B cell (primary cell): ENCODE data around the gene S100A9. TPM values are rescaled to one million over a fixed set of nuclear protein-coding genes. Genes with fewer than 3 reads are reported as not detected.
"Not testable (repeated sequence)": the region's sequence is repeated elsewhere in the genome, so short reads cannot be mapped to it uniquely, and the experiment has no call there.

Source experiments
- ATAC-seq: fragments of 200-7000 bp; cut with Tn5 transposase; one replicate; pipeline ENCODE4 v1.10.0; 2021; ENCODE audit warnings: low read depth, mild to moderate bottlenecking, moderate number of reproducible peaks, moderate library complexity
- CTCF ChIA-PET: fragments of 350-600 bp; sonication (Branson Sonifier 250); formaldehyde crosslinking; loops from one replicate; lab custom pipeline; 2021; ENCODE audit warnings: antibody characterized with exemption, inconsistent platforms; lab: Charles Lee
- POLR2A ChIA-PET: fragments of 350-600 bp; sonication (Branson Sonifier 250); formaldehyde crosslinking; loops from one replicate; lab custom pipeline; 2021; ENCODE audit warnings: antibody characterized with exemption; lab: Charles Lee
- DNase-seq: peaks from one replicate; pipeline ENCODE4 v3.0.0; 2013
- H2AFZ ChIP-seq: 2 replicates; pipeline ENCODE4 v1.6.1; 2012; ENCODE audit warnings: mild to moderate bottlenecking, low read depth, low read length; ENCODE audit not compliant: insufficient read depth, poor library complexity, severe bottlenecking
- H3K27ac ChIP-seq, 2 donors: 1 replicate in 1 of 2; 2 replicates in 1 of 2; pipeline ENCODE4 v1.5.1; 2012 to 2013; ENCODE audit warnings: low read length in 2 of 2, mild to moderate bottlenecking in 2 of 2, moderate library complexity in 1 of 2
- H3K27me3 ChIP-seq, 4 experiments: fragments of 200-600 bp in 1 of 4; sonication (generic) in 1 of 4; replicated peaks in 1 of 4; 1 replicate in 2 of 4; 2 replicates in 2 of 4; pipeline versions ENCODE4 v1.6.1 to v1.7.0; 2013 to 2016; ENCODE audit warnings: low read length in 3 of 4, mild to moderate bottlenecking in 2 of 4, mixed read lengths in 1 of 4, moderate library complexity in 1 of 4; ENCODE audit not compliant: insufficient read depth in 4 of 4, control insufficient read depth in 3 of 4; ENCODE audit errors: control extremely low read depth in 1 of 4
- H3K36me3 ChIP-seq, 2 experiments: replicated peaks in 1 of 2; 1 replicate in 1 of 2; 2 replicates in 1 of 2; pipeline versions ENCODE4 v1.6.1 to v1.7.1; 2013; ENCODE audit warnings: low read length in 1 of 2; ENCODE audit not compliant: insufficient read depth in 2 of 2, control insufficient read depth in 1 of 2; ENCODE audit errors: control extremely low read depth in 1 of 2, extremely low read depth in 1 of 2
- H3K4me1 ChIP-seq, 2 donors: fragments of 200-600 bp in 1 of 2; sonication (generic) in 1 of 2; 1 replicate in 1 of 2; 2 replicates in 1 of 2; pipeline versions ENCODE4 v1.5.1 to v1.6.1; 2013 to 2017; ENCODE audit warnings: low read length in 2 of 2; ENCODE audit not compliant: control insufficient read depth in 2 of 2, insufficient read depth in 2 of 2
- H3K4me2 ChIP-seq: replicated peaks from 2 replicates; pipeline ENCODE3; 2012; ENCODE audit warnings: mild to moderate bottlenecking, low read depth, low read length; ENCODE audit not compliant: poor library complexity, severe bottlenecking
- H3K4me3 ChIP-seq, 5 experiments: fragments of 200-600 bp in 1 of 5; sonication (generic) in 1 of 5; 1 replicate in 3 of 5; 2 replicates in 2 of 5; pipeline versions ENCODE4 v1.5.1 to v1.7.0; 2011 to 2016; ENCODE audit warnings: low read length in 4 of 5, mild to moderate bottlenecking in 4 of 5, low read depth in 2 of 5, control low read depth in 1 of 5, moderate library complexity in 1 of 5; ENCODE audit not compliant: insufficient read depth in 1 of 5; ENCODE audit errors: control extremely low read depth in 1 of 5, extremely low read depth in 1 of 5
- H3K79me2 ChIP-seq: fragments of 200-600 bp; sonication (generic); one replicate; pipeline ENCODE4 v1.6.0; 2016; ENCODE audit warnings: low read length; ENCODE audit not compliant: control insufficient read depth, insufficient read depth
- H3K9ac ChIP-seq: fragments of 200-600 bp; sonication (generic); 2 replicates; pipeline ENCODE4 v1.6.1; 2017; ENCODE audit warnings: mild to moderate bottlenecking, low read length, moderate library complexity
- H3K9me3 ChIP-seq, 3 donors: one replicate each; pipeline versions ENCODE4 v1.6.1 to v1.7.1; 2013; ENCODE audit warnings: low read length in 2 of 3; ENCODE audit not compliant: control insufficient read depth in 2 of 3, insufficient read depth in 1 of 3; ENCODE audit errors: control extremely low read depth in 1 of 3
- H4K20me1 ChIP-seq: 2 replicates; pipeline ENCODE4 v1.6.0; 2012; ENCODE audit warnings: mild to moderate bottlenecking, low read length; ENCODE audit not compliant: insufficient read depth, control insufficient read depth, poor library complexity, severe bottlenecking
- H3K27ac Mint-ChIP-seq: one replicate; pipeline ENCODE4 v1.8.0; 2021; ENCODE audit warnings: mixed read lengths
- H3K27me3 Mint-ChIP-seq: one replicate; pipeline ENCODE4 v1.8.0; 2021; ENCODE audit warnings: mixed read lengths
- H3K4me1 Mint-ChIP-seq: one replicate; pipeline ENCODE4 v1.8.0; 2021; ENCODE audit warnings: mixed read lengths
- H3K4me3 Mint-ChIP-seq: one replicate; pipeline ENCODE4 v1.8.0; 2021; ENCODE audit warnings: mixed read lengths
- H3K9me3 Mint-ChIP-seq: one replicate; pipeline ENCODE4 v1.8.0; 2022; ENCODE audit warnings: mixed read lengths; ENCODE audit not compliant: insufficient read depth
- CTCF ChIP-seq: fragments of 200-600 bp; IDR thresholded peaks from one replicate; pipeline ENCODE4 v1.8.0; 2022; ENCODE audit warnings: antibody characterized with exemption, mild to moderate bottlenecking
- EZH2 ChIP-seq: IDR thresholded peaks from 2 replicates; pipeline ENCODE4 v1.6.1; 2012; ENCODE audit warnings: borderline replicate concordance, low read depth, mild to moderate bottlenecking, moderate library complexity, low read length; ENCODE audit not compliant: insufficient read depth, poor library complexity, severe bottlenecking
- WGBS: methylation state at CpG from one replicate; pipeline ENCODE4 v1.1.5; 2013; ENCODE audit warnings: missing lambda C conversion rate; ENCODE audit not compliant: insufficient coverage; 5-methylcytosine and 5-hydroxymethylcytosine counted together
- intact Hi-C: fragments of 100-400 bp; cut with micrococcal nuclease; formaldehyde crosslinking; loops from one replicate; pipeline ENCODE4 v1.10.0; 2022
- polyA plus RNA-seq: library from polyadenylated mRNA; depleted of rRNA; stranded (reverse); fragments of >200 nt; gene quantifications from 2 replicates; pipeline ENCODE4 v1.2.3, GENCODE V29; 2012
- total RNA-seq, 2 donors: library from RNA; stranded (reverse); fragments of 120-200 nt in 1 of 2; gene quantifications; 1 replicate in 1 of 2; 2 replicates in 1 of 2; pipeline versions ENCODE4 v1.2.3 to v1.2.4, GENCODE V29; 2013 to 2022

S100A9 gene
- total and polyA plus RNA-seq, 2 donors (not counting 1 experiment from before 2014, with no cell fraction given), result 4.2 to 66.6 TPM

- intact Hi-C loops, result no loop called here
- Histone ChIP-seq H4K20me1 (no peaks in the 10 kb centered on the region), H3K4me1 (no peaks in the 10 kb centered on the region), H2AFZ (no peak overlapping the region), H3K27me3 (peaks cover 0 to 5% (median 3%) of the 10 kb centered on the region in 4 experiments), H3K4me2 (no peak overlapping the region), H3K9ac (no peak overlapping the region), H3K9me3 (peaks cover 0 to 3% (median 0%) of the 10 kb centered on the region in 3 donors), H3K4me3 (no peak overlapping the region), H3K79me2 (no peaks in the 10 kb centered on the region), H3K27ac (no peak overlapping the region), H3K36me3 (no peaks in the 10 kb centered on the region)
- ChIA-PET CTCF (no interaction called here), POLR2A (no interaction called here)
- TF ChIP-seq EZH2 (no peak), CTCF (peak; percentile 56)
- H3K4me1 Mint-ChIP-seq, result no peaks in the 10 kb centered on the region
- H3K27ac Mint-ChIP-seq, result no peak overlapping the region
- WGBS, result 36% methylated on average over 15 of the region's 15 CpGs
- no peaks in the 10 kb centered on the region for H3K9me3 Mint-ChIP-seq
- DNase-seq, result peak; percentile 41
- ATAC-seq, result no peak
- peaks cover 44% of the 10 kb centered on the region for H3K27me3 Mint-ChIP-seq
- H3K4me3 Mint-ChIP-seq, result no peak overlapping the region
Measured at GRCh38 chr1:153404768-153405167, 47.1 kb downstream of the S100A9 start.

GRCh38 chr1:153405825-153406599 lies 48.4 kb downstream of the S100A9 start:
- H3K4me1 ChIP-seq, H3K27ac ChIP-seq, H3K4me3 ChIP-seq, H3K27me3 ChIP-seq, H4K20me1 ChIP-seq, H3K9me3 ChIP-seq, H3K27ac Mint-ChIP-seq, H3K9me3 Mint-ChIP-seq, H3K36me3 ChIP-seq, CTCF ChIA-PET, H3K9ac ChIP-seq, H3K4me2 ChIP-seq, DNase-seq, H2AFZ ChIP-seq, ATAC-seq, H3K79me2 ChIP-seq, H3K4me1 Mint-ChIP-seq, intact Hi-C loops, H3K4me3 Mint-ChIP-seq, POLR2A ChIA-PET: not testable (repeated sequence)
- H3K27me3 Mint-ChIP-seq, result peaks cover 46% of the 10 kb centered on the region
- 81% methylated on average over 4 of the region's 6 CpGs for WGBS

- H3K4me1 Mint-ChIP-seq, H3K4me3 Mint-ChIP-seq, H3K36me3 ChIP-seq, H3K79me2 ChIP-seq, ATAC-seq, H3K9me3 Mint-ChIP-seq, H3K4me2 ChIP-seq, H2AFZ ChIP-seq, H3K27me3 ChIP-seq, intact Hi-C loops, DNase-seq, CTCF ChIA-PET, POLR2A ChIA-PET, H3K4me3 ChIP-seq, H3K27ac Mint-ChIP-seq, H3K9ac ChIP-seq, H4K20me1 ChIP-seq, H3K4me1 ChIP-seq, H3K27ac ChIP-seq, H3K9me3 ChIP-seq: not testable (repeated sequence)
- WGBS, result 73% methylated on average over 11 of the region's 11 CpGs
- H3K27me3 Mint-ChIP-seq, result peaks cover 37% of the 10 kb centered on the region
Measured at GRCh38 chr1:153407274-153407673, 49.6 kb downstream of the S100A9 start.
